ENCODE results near the gene ACOT7. TPM values are rescaled to one million over a fixed set of nuclear protein-coding genes. Genes with fewer than 3 reads are reported as not detected.
A peak's percentile ranks its signal among the peaks of the same experiment; 100 is the strongest.

ACOT7 gene
- total and polyA plus RNA-seq, 2 of the 13 experiments (the other 11 are each of a cell fraction or from before 2014, with no cell fraction given), result 33.0 to 55.8 TPM

DNA sequence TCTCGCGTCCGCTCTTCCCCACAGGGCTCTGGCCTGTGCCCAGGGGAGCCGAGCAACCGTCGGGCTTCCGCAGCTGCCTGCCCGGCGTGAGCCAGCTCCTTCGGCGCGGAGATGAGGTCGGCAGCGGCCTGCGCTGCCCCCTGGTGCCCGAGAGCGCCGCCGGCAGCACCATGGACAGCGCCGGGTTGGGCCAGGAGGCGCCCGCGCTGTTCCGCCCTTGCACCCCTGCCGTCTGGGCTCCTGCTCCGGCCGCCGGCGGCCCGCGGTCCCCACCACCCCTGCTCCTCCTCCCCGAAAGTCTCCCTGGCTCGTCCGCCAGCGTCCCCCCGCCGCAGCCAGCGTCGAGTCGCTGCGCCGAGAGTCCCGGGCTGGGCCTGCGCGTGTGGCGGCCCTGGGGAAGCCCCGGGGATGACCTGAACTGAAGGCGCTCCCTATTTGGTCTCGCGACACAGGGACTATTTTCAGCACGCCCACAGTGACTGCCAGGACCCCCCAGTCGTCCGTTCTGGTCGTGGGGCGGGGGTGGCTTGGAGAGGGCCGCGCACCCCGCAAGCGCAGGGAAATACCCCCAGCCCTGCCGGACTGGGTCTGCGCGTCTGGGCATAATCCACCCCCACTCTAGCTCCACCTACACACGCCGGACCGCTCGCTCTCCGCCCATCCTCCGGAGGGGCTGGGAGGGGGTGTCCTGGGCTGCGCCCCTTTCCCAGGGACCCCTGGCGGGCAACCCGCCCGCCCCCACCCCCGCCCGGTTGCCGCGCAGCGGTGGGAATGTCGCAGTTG is 148.3 kb downstream of the ACOT7 start (continued):
- TF ChIP-seq ZNF761 (CRISPR knock-in tag; conservative IDR thresholded peaks at IDR 0.05) (peak; percentile 98), ZNF570 (CRISPR knock-in tag; IDR thresholded peaks at IDR 0.05; ENCODE audit: borderline replicate concordance) (peak; percentile 88; the same call in 1 of the 2 replicates), ARNT2 (CRISPR knock-in tag; IDR thresholded peaks at IDR 0.05; ENCODE audit: low read depth) (peak; percentile 99), RBAK (CRISPR knock-in tag; IDR thresholded peaks at IDR 0.05) (peak; percentile 48; the same call in 1 of the 2 replicates), PLRG1 (conservative IDR thresholded peaks at IDR 0.05) (no peak), ZMYM4 (CRISPR knock-in tag; IDR thresholded peaks at IDR 0.05) (peak; percentile 87), PRPF4 (IDR thresholded peaks at IDR 0.05; ENCODE audit: low read depth, low read length, poor library complexity, severe bottlenecking) (no peak), ZNF780A (CRISPR knock-in tag; IDR thresholded peaks at IDR 0.05) (peak; percentile 99), ZNF589 (CRISPR knock-in tag; conservative IDR thresholded peaks at IDR 0.05) (peak; percentile 99), ATAD3A (CRISPR knock-in tag; IDR thresholded peaks at IDR 0.05) (peak; percentile 96; the same call in 1 of the 2 replicates), TEAD3 (CRISPR knock-in tag; optimal IDR thresholded peaks at IDR 0.05; ENCODE audit: borderline replicate concordance) (peak; percentile 77), ZNF816 (CRISPR knock-in tag; IDR thresholded peaks at IDR 0.05; ENCODE audit: borderline replicate concordance) (peak; percentile 81; the same call in 1 of the 2 replicates), SMC3 (IDR thresholded peaks at IDR 0.05; ENCODE audit: low read length) (peak; percentile 14; the same call in 1 of the 2 replicates), HOXA9 (CRISPR knock-in tag; IDR thresholded peaks at IDR 0.05; ENCODE audit: borderline replicate concordance) (peak; percentile 99), KAT8 (CRISPR knock-in tag; IDR thresholded peaks at IDR 0.05) (peak; percentile 89), ZNF891 (CRISPR knock-in tag; IDR thresholded peaks at IDR 0.05) (peak; percentile 99), ZNF180 (CRISPR knock-in tag; IDR thresholded peaks at IDR 0.05; ENCODE audit: borderline replicate concordance, low read depth) (peak; percentile 91; the same call in 1 of the 2 replicates), ESRRA (CRISPR knock-in tag; IDR thresholded peaks at IDR 0.05; ENCODE audit: low read depth) (peak; percentile 88), ZNF546 (CRISPR knock-in tag; conservative IDR thresholded peaks at IDR 0.05) (peak; percentile 99), ZSCAN25 (CRISPR knock-in tag; IDR thresholded peaks at IDR 0.05) (peak; percentile 97), ZSCAN9 (CRISPR knock-in tag; IDR thresholded peaks at IDR 0.05; ENCODE audit: borderline replicate concordance) (peak; percentile 99), ZNF331 (CRISPR knock-in tag; IDR thresholded peaks at IDR 0.05) (peak; percentile 99), FOXA3 (CRISPR knock-in tag; IDR thresholded peaks at IDR 0.05) (peak; percentile 75)
- TF ChIP-seq, protein P1, sequence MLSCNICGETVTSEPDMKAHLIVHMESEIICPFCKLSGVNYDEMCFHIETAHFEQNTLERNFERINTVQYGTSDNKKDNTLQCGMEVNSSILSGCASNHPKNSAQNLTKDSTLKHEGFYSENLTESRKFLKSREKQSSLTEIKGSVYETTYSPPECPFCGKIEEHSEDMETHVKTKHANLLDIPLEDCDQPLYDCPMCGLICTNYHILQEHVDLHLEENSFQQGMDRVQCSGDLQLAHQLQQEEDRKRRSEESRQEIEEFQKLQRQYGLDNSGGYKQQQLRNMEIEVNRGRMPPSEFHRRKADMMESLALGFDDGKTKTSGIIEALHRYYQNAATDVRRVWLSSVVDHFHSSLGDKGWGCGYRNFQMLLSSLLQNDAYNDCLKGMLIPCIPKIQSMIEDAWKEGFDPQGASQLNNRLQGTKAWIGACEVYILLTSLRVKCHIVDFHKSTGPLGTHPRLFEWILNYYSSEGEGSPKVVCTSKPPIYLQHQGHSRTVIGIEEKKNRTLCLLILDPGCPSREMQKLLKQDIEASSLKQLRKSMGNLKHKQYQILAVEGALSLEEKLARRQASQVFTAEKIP (CRISPR knock-in tag; IDR thresholded peaks at IDR 0.05; ENCODE audit: borderline replicate concordance), result no peak
- TF ChIP-seq, protein P2, sequence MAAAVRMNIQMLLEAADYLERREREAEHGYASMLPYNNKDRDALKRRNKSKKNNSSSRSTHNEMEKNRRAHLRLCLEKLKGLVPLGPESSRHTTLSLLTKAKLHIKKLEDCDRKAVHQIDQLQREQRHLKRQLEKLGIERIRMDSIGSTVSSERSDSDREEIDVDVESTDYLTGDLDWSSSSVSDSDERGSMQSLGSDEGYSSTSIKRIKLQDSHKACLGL (CRISPR knock-in tag; IDR thresholded peaks at IDR 0.05), result peak; percentile 99
- TF ChIP-seq, protein P3, sequence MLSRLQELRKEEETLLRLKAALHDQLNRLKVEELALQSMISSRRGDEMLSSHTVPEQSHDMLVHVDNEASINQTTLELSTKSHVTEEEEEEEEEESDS (CRISPR knock-in tag; IDR thresholded peaks at IDR 0.05; ENCODE audit: borderline replicate concordance), result peak; percentile 98
- TF ChIP-seq, protein P4, sequence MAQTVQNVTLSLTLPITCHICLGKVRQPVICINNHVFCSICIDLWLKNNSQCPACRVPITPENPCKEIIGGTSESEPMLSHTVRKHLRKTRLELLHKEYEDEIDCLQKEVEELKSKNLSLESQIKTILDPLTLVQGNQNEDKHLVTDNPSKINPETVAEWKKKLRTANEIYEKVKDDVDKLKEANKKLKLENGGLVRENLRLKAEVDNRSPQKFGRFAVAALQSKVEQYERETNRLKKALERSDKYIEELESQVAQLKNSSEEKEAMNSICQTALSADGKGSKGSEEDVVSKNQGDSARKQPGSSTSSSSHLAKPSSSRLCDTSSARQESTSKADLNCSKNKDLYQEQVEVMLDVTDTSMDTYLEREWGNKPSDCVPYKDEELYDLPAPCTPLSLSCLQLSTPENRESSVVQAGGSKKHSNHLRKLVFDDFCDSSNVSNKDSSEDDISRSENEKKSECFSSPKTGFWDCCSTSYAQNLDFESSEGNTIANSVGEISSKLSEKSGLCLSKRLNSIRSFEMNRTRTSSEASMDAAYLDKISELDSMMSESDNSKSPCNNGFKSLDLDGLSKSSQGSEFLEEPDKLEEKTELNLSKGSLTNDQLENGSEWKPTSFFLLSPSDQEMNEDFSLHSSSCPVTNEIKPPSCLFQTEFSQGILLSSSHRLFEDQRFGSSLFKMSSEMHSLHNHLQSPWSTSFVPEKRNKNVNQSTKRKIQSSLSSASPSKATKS (CRISPR knock-in tag; IDR thresholded peaks at IDR 0.05), result no peak

Data from HepG2 (cell line).